K562 (cell line): Measurements from ENCODE around the gene ZNF566. TPM values are rescaled to one million over a fixed set of nuclear protein-coding genes. Genes with fewer than 3 reads are reported as not detected.

Source experiments
- CBX5 ChIP-seq: IDR thresholded peaks from 2 replicates; pipeline ENCODE4 v1.6.1; 2014; ENCODE audit warnings: low read depth, borderline replicate concordance
- ETS2 ChIP-seq: IDR thresholded peaks from 2 replicates; pipeline ENCODE4 v1.6.1; 2016; ENCODE audit warnings: borderline replicate concordance, missing genetic modification characterization, mild to moderate bottlenecking, moderate library complexity, missing compliant biosample characterization; ENCODE audit not compliant: poor library complexity, severe bottlenecking
- HNRNPL ChIP-seq: fragments of 200-400 bp; formaldehyde crosslinking; IDR thresholded peaks from 2 replicates; pipeline ENCODE4 v1.6.1; 2017; ENCODE audit warnings: low read depth, mild to moderate bottlenecking, low read length
- HNRNPLL ChIP-seq: fragments of 200-400 bp; formaldehyde crosslinking; IDR thresholded peaks from 2 replicates; pipeline ENCODE4 v1.6.1; 2017; ENCODE audit warnings: low read length, low read depth, mild to moderate bottlenecking; ENCODE audit not compliant: poor library complexity, severe bottlenecking
- LARP7 ChIP-seq: fragments of 450-650 bp; IDR thresholded peaks from 2 replicates; pipeline ENCODE4 v1.6.1; 2016
- RCOR1 ChIP-seq, 2 experiments: IDR thresholded peaks; 2 replicates each; pipeline ENCODE4 v1.6.1; 2012; ENCODE audit warnings: low read depth in 2 of 2, low read length in 2 of 2, borderline replicate concordance in 1 of 2, improper control_type of control experiment in 1 of 2
- SIN3B ChIP-seq: fragments of 450-650 bp; IDR thresholded peaks from 2 replicates; pipeline ENCODE4 v1.6.1; 2017; ENCODE audit warnings: low read depth, mild to moderate bottlenecking, moderate library complexity
- TOE1 ChIP-seq, 2 experiments: fragments of 450-650 bp in 1 of 2; sonication (generic) in 1 of 2; formaldehyde crosslinking in 1 of 2; IDR thresholded peaks; 2 replicates each; pipeline versions ENCODE4 v1.7.1 to v1.8.0; 2016 to 2022; ENCODE audit warnings: borderline replicate concordance in 2 of 2, mild to moderate bottlenecking in 2 of 2, antibody characterized with exemption in 1 of 2, inconsistent platforms in 1 of 2, low read depth in 1 of 2, missing genetic modification reagents in 1 of 2, moderate library complexity in 1 of 2
- TRIM28 ChIP-seq: fragments of 450-650 bp; IDR thresholded peaks from 2 replicates; pipeline ENCODE4 v1.6.1; 2017
- ZBTB1 ChIP-seq: sonication (generic); formaldehyde crosslinking; IDR thresholded peaks from 2 replicates; pipeline ENCODE4 v1.8.1; 2023; ENCODE audit warnings: missing genetic modification reagents, low read depth, mild to moderate bottlenecking, borderline replicate concordance
- ZKSCAN1 ChIP-seq: fragments of 150-350 bp; IDR thresholded peaks from 2 replicates; pipeline ENCODE4 v1.6.1; 2016; ENCODE audit warnings: low read depth, low read length
- ZNF583 ChIP-seq: fragments of 250-450 bp; sonication (Bioruptor Pico); IDR thresholded peaks from 2 replicates; pipeline ENCODE4 v1.4.0; 2020
- ZNF766 ChIP-seq: fragments of 200-800 bp; sonication (Bioruptor generic); conservative IDR thresholded peaks from 2 replicates; pipeline ENCODE4 v1.6.1; 2016; ENCODE audit warnings: missing genetic modification characterization, missing compliant biosample characterization
- polyA plus RNA-seq, 8 experiments: library from polyadenylated mRNA; depleted of rRNA in 4 of 8; stranded (reverse) in 5 of 8; unstranded in 3 of 8; fragments of >200 nt; fragmentation: Nextera tagmentation in 2 of 8; fragmentation: Illumina TruSeq in 1 of 8; extraction: Ambion mirVana in 2 of 8; extraction: Trizol in 1 of 8; gene quantifications; 2 replicates each; pipeline versions ENCODE4 v1.2.1 to v1.2.3, GENCODE V29; 2011 to 2014; ENCODE audit warnings: inconsistent platforms in 1 of 8, missing spikeins in 1 of 8
- total RNA-seq, 7 experiments: library from RNA; depleted of rRNA in 6 of 7; stranded (reverse); fragments of >200 nt in 6 of 7; fragmentation: Illumina TruSeq in 2 of 7; extraction: Trizol in 2 of 7; gene quantifications; 2 replicates each; pipeline versions ENCODE4 v1.2.1 to v1.2.3, GENCODE V29; 2011 to 2021; ENCODE audit warnings: low replicate concordance in 1 of 7
- TF ChIP-seq, protein P1 (sequence below), 2 experiments: fragments of 200-800 bp in 1 of 2; sonication (Bioruptor generic) in 1 of 2; sonication (generic) in 1 of 2; formaldehyde crosslinking in 1 of 2; IDR thresholded peaks in 1 of 2; conservative IDR thresholded peaks in 1 of 2; 2 replicates each; pipeline versions ENCODE4 v1.5.0 to v1.6.1; 2016 to 2020; ENCODE audit warnings: missing compliant biosample characterization in 1 of 2, missing genetic modification characterization in 1 of 2, missing genetic modification reagents in 1 of 2
- TF ChIP-seq, protein P2 (sequence below): fragments of 450-650 bp; conservative IDR thresholded peaks from 2 replicates; pipeline ENCODE4 v1.6.1; 2016; ENCODE audit warnings: missing genetic modification characterization, low read depth, mild to moderate bottlenecking, missing compliant biosample characterization, moderate library complexity
- TF ChIP-seq, protein P3 (sequence below): fragments of 450-650 bp; IDR thresholded peaks from 2 replicates; pipeline ENCODE4 v1.6.1; 2016
- TF ChIP-seq, protein P4 (sequence below): fragments of 250-450 bp; sonication (Bioruptor Pico); IDR thresholded peaks from 2 replicates; pipeline ENCODE4 v1.5.0; 2021; ENCODE audit warnings: mild to moderate bottlenecking, moderate library complexity
- TF ChIP-seq, protein P5 (sequence below): fragments of 450-650 bp; IDR thresholded peaks from 2 replicates; pipeline ENCODE4 v1.6.1; 2016; ENCODE audit warnings: mild to moderate bottlenecking

The ZNF566 gene
- total and polyA plus RNA-seq, 9 of the 15 experiments (the other 6 are each of a cell fraction or from before 2014, with no cell fraction given), result 5.5 to 11.4 (median 9.7) TPM

DNA sequence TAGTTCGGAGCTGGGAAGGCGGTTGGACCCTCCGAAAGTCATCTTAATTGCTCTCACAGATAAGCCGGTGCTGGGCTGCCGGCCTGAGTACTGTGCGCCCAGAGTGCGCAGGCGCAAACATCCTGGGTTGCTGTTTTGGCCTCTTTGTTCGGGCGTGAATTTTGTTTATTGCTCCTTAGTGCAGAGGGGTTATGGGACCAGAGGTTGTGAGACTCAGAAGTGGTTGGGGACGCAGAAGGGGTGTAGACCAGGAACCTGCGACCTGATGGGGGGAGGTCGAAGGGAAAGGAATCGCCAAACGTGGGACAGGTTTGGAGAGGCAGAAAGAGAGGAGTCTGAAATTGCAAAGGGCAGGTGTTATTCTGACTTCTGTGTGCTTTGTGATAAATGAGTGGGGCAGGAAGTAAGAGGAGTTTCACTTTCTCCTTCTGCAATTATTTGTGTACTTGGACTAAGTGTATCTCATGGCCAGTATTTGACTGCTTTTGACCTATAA is 607 bp upstream of the ZNF566 start (continued):
- TF ChIP-seq, protein P1, sequence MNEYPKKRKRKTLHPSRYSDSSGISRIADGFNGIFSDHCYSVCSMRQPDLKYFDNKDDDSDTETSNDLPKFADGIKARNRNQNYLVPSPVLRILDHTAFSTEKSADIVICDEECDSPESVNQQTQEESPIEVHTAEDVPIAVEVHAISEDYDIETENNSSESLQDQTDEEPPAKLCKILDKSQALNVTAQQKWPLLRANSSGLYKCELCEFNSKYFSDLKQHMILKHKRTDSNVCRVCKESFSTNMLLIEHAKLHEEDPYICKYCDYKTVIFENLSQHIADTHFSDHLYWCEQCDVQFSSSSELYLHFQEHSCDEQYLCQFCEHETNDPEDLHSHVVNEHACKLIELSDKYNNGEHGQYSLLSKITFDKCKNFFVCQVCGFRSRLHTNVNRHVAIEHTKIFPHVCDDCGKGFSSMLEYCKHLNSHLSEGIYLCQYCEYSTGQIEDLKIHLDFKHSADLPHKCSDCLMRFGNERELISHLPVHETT (CRISPR knock-in tag; conservative IDR thresholded peaks at IDR 0.05 in 1 of 2, IDR thresholded peaks at IDR 0.05 in 1 of 2), result no peak
- TF ChIP-seq TOE1 (IDR thresholded peaks at IDR 0.05; ENCODE audit: borderline replicate concordance) (no peak), TOE1 (CRISPR knock-in tag; IDR thresholded peaks at IDR 0.05; ENCODE audit: borderline replicate concordance, low read depth) (no peak), CBX5 (no peak), ZNF583 (no peak), ZNF766 (CRISPR knock-in tag) (no peak), ZBTB1 (CRISPR knock-in tag) (no peak), HNRNPL (no peak), TRIM28 (0 out of 2 replicates have a peak, but pooled peaks have one; percentile 2), ZKSCAN1 (no peak), RCOR1 (IDR thresholded peaks at IDR 0.05; ENCODE audit: borderline replicate concordance in 1 of 2, low read depth in 2 of 2, low read length in 2 of 2) (peak in 1 of 2 experiments; percentile 65; a peak in 1 of 4 replicates), SIN3B (no peak), ETS2 (tag) (no peak), HNRNPLL (peak; percentile 28), LARP7 (no peak)
- TF ChIP-seq, protein P2, sequence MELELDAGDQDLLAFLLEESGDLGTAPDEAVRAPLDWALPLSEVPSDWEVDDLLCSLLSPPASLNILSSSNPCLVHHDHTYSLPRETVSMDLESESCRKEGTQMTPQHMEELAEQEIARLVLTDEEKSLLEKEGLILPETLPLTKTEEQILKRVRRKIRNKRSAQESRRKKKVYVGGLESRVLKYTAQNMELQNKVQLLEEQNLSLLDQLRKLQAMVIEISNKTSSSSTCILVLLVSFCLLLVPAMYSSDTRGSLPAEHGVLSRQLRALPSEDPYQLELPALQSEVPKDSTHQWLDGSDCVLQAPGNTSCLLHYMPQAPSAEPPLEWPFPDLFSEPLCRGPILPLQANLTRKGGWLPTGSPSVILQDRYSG (tag), result 0 out of 2 replicates have a peak, but pooled peaks have one; percentile 0
- TF ChIP-seq, protein P3, sequence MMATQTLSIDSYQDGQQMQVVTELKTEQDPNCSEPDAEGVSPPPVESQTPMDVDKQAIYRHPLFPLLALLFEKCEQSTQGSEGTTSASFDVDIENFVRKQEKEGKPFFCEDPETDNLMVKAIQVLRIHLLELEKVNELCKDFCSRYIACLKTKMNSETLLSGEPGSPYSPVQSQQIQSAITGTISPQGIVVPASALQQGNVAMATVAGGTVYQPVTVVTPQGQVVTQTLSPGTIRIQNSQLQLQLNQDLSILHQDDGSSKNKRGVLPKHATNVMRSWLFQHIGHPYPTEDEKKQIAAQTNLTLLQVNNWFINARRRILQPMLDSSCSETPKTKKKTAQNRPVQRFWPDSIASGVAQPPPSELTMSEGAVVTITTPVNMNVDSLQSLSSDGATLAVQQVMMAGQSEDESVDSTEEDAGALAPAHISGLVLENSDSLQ, result no peak
- TF ChIP-seq, protein P4, sequence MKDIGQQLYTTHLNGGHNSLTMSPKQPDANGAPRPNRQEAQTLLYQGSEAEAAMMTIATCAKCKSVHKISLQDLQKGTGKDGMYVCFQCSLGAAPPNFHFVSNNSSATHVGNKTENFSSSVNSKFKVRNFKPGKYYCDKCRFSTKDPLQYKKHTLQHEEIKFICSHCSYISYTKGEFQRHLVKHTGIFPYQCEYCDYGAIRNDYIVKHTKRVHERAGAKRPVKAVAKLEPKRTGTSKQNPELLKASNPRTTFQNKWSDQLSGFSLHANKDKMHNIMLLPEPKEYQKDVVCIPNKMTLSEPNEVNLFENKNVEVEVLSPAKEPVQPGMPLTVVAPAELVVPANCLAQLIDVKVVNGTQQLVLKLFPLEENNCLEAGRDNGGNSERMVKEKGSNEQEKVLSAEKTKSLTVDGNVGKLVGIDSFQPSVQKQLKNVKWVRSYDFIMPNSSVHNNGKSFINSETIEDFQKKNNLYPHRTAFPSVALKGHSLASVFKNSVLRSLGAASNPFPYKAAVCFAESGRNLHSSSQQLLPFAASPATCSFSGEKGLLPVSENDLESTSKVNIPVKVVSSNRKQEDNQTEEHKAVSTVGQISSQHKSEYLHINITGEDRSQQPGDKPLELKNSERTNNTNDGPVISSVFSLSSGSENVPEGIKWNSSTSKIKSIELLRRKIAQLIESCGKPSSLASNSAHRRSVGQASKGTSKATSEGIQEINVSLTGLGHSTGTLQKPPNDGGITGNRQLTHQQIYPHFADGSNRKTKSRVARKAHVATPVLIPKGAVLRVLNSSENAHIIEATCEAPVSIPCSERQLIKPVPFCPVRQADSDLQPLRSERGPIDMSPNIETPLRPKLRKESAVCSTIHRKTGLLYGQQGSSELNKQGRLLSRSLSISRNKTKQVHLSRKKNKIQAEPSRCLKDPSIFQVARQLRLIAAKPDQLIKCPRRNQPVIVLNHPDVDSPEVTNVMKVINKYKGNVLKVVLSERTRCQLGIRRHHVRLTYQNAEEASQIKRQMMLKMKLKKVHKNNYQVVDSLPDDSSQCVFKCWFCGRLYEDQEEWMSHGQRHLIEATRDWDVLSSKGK (CRISPR knock-in tag), result no peak
- TF ChIP-seq, protein P5, sequence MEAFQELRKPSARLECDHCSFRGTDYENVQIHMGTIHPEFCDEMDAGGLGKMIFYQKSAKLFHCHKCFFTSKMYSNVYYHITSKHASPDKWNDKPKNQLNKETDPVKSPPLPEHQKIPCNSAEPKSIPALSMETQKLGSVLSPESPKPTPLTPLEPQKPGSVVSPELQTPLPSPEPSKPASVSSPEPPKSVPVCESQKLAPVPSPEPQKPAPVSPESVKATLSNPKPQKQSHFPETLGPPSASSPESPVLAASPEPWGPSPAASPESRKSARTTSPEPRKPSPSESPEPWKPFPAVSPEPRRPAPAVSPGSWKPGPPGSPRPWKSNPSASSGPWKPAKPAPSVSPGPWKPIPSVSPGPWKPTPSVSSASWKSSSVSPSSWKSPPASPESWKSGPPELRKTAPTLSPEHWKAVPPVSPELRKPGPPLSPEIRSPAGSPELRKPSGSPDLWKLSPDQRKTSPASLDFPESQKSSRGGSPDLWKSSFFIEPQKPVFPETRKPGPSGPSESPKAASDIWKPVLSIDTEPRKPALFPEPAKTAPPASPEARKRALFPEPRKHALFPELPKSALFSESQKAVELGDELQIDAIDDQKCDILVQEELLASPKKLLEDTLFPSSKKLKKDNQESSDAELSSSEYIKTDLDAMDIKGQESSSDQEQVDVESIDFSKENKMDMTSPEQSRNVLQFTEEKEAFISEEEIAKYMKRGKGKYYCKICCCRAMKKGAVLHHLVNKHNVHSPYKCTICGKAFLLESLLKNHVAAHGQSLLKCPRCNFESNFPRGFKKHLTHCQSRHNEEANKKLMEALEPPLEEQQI, result no peak
